ENCODE results near the gene DENND6B.

Gene DENND6B

GRCh38 chr22:50281957-50282356, 44.9 kb downstream of the DENND6B start:
- DNase-seq (ENCODE audit: low read depth in 2 of 2) = no peak
- TF ChIP-seq, protein P1, sequence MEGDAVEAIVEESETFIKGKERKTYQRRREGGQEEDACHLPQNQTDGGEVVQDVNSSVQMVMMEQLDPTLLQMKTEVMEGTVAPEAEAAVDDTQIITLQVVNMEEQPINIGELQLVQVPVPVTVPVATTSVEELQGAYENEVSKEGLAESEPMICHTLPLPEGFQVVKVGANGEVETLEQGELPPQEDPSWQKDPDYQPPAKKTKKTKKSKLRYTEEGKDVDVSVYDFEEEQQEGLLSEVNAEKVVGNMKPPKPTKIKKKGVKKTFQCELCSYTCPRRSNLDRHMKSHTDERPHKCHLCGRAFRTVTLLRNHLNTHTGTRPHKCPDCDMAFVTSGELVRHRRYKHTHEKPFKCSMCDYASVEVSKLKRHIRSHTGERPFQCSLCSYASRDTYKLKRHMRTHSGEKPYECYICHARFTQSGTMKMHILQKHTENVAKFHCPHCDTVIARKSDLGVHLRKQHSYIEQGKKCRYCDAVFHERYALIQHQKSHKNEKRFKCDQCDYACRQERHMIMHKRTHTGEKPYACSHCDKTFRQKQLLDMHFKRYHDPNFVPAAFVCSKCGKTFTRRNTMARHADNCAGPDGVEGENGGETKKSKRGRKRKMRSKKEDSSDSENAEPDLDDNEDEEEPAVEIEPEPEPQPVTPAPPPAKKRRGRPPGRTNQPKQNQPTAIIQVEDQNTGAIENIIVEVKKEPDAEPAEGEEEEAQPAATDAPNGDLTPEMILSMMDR (IDR thresholded peaks at IDR 0.05; ENCODE audit: low read depth, low read length) = no peak
- no peak overlapping the region for H3K4me3 ChIP-seq (replicated peaks in 1 of 2; ENCODE audit: low read depth in 2 of 2, low read length in 2 of 2)

GRCh38 chr22:50281384-50281760, 45.4 kb downstream of the DENND6B start:
- no peak overlapping the region for H3K4me3 ChIP-seq (replicated peaks in 1 of 2; ENCODE audit: low read depth in 2 of 2, low read length in 2 of 2)
- TF ChIP-seq, protein P1 (IDR thresholded peaks at IDR 0.05; ENCODE audit: low read depth, low read length) = no peak
- DNase-seq (ENCODE audit: low read depth in 2 of 2) = no peak

DNA sequence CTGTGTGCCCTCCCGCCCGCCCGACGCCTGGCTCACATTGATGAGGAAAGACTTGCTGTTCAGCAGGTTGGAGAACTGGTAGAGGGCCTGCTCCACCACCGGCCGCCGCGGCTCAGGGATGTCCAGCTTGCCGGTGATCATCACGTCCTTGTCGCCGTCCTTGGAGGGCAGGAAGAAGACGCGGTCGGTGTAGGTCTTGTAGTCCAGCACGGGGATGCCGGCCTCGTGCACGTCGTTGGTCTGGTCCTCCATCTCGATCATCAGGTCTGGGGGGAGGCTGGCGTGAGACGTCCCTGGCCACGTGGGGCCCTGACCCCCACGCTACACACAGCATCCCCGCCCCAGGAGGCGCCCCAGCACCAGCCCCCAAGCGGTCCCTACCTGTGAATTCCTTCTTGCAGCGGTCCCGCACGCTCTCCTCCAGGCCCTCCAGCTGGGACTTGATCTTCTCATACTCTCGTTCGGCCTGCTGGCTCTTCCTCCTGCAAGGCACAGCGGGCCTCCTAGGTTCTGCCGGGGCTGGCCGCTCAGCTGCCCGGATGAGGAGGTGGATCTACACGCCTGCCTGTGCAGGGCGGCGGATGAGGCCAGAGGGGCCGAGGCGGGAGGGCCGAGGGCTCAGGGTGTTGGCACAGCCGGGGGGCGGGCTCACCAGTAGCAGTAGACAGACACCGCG, 46.0 kb downstream of the DENND6B start:
- no peak overlapping the region for H3K4me3 ChIP-seq (replicated peaks in 1 of 2; ENCODE audit: low read depth in 2 of 2, low read length in 2 of 2)
- TF ChIP-seq, protein P1 (IDR thresholded peaks at IDR 0.05; ENCODE audit: low read depth, low read length) = no peak
- no peak for DNase-seq (ENCODE audit: low read depth in 2 of 2)

DNA sequence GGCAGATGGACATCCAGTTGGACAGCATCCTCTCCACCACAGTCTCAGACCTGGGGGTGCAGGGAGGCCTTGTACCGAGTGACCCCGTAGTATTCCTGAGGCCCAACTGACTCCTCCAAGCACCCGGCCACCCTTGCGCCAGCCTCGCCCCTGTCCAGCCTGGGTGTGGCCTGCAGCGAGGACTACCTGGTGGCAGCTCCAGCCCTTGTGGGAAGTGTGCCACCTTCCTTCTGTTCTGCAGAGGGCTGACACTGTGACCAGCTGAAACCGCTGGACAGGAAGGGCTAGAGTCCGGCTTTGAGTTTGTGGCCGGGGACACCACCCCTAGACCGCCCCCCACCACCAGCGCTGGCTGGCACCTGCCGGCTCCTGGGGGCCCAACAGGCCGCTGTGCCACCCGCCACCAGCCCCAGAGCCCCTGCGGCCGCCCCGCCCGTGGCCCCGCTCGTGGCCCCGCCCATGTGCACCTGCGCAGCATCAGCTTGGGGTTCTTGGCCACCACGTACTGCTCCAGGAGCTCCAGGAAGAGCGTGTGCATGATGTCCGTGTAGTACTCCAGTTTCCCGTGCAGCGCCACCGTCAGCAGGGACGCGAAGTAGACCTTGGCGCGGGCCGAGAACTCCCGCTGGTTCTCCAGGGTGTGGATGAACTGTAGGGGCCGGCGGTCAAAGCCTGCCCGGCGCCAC, 46.6 kb downstream of the DENND6B start:
- TF ChIP-seq, protein P1 (IDR thresholded peaks at IDR 0.05; ENCODE audit: low read depth, low read length) = no peak
- H3K4me3 ChIP-seq (replicated peaks in 1 of 2; ENCODE audit: low read depth in 2 of 2, low read length in 2 of 2) = no peak overlapping the region
- DNase-seq (ENCODE audit: low read depth in 2 of 2) = no peak

- TF ChIP-seq, protein P1 (IDR thresholded peaks at IDR 0.05; ENCODE audit: low read depth, low read length) = no peak
- H3K4me3 ChIP-seq (replicated peaks in 1 of 2; ENCODE audit: low read depth in 2 of 2, low read length in 2 of 2) = no peak overlapping the region
- DNase-seq (ENCODE audit: low read depth in 2 of 2) = no peak
These were observed 47.7 kb downstream of the DENND6B start for GRCh38 chr22:50278956-50279619.

DNA sequence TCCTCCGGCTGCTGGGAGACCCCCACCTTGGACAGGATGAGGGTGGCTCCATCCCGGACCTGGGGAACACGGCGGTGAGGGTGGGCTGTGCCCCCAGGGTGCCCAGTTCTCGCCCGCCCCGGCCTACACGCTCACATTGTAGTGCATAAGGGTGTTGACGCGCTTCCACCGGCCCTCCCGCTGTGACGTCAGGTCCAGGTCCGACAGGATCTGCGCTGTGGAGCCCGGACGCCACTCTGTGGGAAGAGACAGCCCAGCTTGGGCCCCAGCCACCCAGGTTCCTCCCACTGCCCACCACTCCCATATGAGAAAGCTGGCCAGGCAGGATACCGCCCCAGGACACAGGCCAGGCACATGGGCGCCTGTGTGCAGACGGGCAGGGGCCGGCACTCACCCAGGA, 48.4 kb downstream of the DENND6B start:
- no peak overlapping the region for H3K4me3 ChIP-seq (replicated peaks in 1 of 2; ENCODE audit: low read depth in 2 of 2, low read length in 2 of 2)
- TF ChIP-seq, protein P1 (IDR thresholded peaks at IDR 0.05; ENCODE audit: low read depth, low read length) = no peak
- no peak for DNase-seq (ENCODE audit: low read depth in 2 of 2)

Data from cardiac fibroblast (primary cell).